HG02970 (cell line): ENCODE data around the gene DIPK1B.
"Not testable (repeated sequence)": the region's sequence is repeated elsewhere in the genome, so short reads cannot be mapped to it uniquely, and the experiment has no call there.

Experiments
- ATAC-seq: cut with Tn5 transposase; IDR thresholded peaks from one replicate; pipeline ENCODE4 v1.9.1; 2021; ENCODE audit warnings: mild to moderate bottlenecking, moderate library complexity, moderate number of reproducible peaks; ENCODE audit not compliant: unreplicated experiment, low FRiP score

DIPK1B gene

DNA sequence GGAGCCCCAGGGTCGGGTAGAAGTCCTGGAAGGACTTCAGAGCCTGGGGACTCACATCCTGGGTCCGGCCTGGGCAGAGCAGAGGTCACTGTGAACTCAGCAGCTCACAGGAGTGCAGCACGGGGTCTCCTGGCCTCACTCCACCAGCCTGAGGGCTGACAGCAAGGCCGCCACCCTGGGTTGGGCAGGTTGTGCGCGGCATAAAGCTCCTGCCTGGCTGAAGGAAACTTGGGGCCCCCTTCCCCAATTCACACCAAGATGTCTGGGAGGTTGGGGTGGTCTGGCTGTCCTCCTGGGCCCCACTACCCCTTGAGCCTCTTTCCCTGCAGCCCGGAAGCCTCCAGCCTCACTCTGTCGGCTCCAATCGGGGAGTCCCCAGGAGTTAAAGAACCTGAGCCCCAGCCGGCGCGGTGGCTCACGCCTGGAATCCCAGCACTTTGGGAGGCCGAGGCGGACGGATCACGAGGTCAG, 49.9 kb downstream of the DIPK1B start:
- no peak for ATAC-seq

DNA sequence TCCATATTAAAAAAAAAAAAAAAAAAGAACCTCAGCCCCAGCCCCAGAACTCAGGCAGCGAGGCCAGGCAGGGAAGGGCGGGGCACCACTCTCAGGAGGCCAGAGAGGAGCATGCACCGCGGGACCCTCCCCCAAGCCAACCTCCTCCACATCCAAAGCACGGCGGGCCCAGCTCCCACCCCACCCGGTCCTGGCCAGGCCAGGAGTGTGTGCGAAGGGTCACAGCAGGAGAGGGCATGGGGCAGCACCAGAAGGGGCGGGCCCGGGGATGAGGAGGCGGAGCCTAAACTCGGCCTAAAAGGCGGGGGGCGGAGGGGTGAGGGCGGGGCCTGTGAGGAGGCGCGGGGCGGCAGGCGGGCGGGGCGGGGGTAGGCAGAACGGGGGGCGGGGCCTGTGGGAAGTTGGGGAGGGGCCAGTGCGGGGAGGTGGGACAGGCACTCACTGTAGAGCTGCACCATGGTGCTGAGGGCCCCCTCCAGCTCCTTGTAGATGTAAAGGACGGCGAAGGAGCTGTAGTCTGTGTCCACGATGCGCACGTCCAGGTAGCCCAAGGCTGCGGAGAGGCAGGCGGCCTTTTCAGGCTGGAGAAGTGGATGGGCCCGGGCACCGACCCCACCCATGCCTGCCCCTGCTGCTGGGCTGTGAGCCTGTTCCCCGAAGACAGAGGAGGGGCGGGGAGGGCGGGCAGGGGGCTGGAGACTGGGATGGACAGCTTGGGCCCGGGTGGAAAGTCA, 50.7 kb downstream of the DIPK1B start:
- no peak for ATAC-seq

DNA sequence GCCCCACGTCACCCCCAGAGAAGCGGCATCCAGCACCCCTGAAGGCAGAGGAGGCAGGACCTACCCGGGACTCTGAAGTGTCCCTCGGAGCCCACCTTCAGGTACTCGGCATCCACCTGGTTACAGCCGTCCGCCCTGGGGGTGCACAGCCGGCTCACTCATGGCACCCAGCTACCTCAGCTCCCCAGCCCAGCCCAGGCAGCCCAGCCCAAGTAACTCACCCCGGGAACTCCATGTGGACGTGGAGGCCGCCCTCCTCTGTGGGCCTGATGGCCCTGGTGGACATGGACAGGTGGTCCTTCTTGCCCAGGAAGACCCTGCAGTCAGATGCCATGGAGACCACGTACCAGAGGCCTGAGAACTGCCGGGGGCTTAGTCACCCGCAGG, 51.3 kb downstream of the DIPK1B start:
- no peak for ATAC-seq

DNA sequence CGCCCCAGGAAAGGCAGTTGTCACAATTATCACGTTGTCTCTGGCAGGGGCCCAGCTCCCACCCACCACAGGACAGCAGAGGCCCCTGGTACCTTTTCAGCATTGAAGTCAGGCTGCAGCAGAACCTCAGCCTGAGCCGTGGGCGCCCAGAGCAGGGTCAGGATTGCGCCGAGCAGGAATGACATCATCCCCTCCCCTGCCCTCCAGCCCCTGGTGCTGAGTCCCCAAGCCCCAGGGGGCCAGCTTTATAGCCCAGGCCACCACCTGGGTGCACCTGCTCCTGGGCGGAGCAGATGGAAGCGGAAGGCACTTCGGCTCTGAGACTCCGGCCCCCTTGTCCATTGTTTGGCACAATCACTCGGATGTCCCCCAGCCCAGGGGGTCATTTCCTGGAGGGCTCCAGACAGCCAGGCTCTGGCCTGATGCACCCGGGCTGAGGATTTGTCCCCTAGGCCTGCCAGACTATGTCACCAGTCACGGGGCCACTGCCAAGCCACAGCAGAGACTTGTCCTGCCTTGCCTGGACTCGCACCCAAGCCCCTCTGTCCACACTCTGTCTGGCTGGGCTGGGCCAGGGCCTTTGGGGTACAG, 52.0 kb downstream of the DIPK1B start, which contains the start of gene LCN15:
LCN15 (minus strand) TSS at position 218 of the 591 bp plus-strand sequence; CDS start at position 188, 30 bp downstream.
- no peak for ATAC-seq

DNA sequence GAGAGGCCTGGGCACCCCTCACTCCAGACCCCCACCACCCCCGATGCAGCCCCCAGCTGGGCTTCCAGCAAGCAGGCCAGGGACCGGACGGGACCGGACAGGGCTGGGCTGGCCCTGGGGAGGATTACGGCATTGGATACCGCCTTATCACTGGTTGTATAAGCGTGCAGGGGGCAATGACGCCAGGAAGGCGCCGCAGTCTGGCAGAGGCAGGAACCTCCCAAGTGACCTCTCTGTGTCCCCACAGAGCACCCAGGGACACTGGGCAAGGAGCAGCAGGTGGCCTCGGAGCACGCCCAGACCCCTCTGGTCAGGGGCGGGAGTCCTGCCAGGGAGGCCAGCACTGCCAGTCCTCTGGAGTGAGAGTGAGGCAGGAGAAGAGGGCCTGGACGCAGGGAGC, 52.7 kb downstream of the DIPK1B start:
- ATAC-seq = no peak

DNA sequence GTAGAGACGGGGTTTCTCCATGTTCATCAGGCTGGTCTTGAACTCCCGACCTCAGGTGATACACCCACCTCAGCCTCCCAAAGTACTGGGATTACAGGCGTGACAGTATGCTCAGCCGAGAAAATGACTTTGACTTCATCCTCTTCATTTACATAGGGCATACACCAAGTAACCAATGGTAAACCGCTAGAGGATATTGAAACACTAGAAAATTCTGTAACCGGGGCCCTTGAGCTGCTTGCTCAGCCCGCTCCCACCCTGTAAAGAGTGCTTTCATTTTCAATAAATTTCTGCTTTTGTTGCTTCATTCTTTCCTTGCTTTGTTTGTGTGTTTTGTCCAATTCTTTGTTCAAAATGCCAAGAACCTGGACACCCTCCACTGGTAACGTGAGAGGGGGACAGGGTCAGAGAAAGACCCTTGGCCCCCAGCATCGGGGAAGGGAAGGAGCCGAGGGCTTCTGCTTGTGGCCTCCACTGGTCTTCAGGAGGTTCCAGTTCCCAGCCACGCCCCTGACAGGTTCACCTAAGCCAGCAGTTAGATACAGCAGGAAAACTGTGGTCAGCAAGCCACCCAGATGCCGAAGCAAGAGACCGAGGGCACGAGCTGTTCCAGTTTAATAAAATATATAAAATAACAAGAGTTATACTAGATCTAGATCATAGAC, 53.5 kb downstream of the DIPK1B start:
- not testable (repeated sequence) for ATAC-seq

DNA sequence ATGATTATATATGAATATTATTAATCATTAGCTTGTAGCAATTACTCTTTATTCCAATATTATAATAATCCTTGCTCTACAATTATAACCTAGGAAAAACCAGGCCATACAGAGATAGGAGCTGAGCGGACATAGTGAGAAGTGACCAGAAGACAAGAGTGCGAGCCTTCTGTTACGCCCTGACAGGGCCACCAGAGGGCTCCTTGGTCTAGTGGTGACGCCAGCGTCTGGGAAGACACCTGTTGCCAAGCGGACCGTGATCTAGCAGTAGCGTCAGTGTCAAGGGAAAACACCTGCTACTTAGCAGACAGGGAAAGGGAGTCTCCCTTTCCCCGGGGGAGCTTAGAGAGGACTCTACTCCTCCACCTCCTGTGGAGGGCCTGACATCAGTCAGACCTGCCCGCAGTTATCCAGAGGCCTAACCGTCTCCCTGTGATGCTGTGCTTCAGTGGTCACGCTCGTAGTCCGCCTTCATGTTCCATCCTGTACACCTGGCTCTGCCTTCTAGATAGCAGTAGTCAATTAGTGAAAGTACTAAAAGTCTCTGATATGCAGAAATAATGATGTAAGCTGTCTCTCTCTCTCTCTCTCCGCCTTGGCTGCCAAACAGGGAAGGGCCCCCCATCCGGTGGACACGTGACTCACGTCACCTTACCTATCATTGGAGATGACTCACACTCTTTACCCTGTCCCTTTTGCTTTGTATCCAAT, 54.2 kb downstream of the DIPK1B start:
- ATAC-seq = not testable (repeated sequence)

DNA sequence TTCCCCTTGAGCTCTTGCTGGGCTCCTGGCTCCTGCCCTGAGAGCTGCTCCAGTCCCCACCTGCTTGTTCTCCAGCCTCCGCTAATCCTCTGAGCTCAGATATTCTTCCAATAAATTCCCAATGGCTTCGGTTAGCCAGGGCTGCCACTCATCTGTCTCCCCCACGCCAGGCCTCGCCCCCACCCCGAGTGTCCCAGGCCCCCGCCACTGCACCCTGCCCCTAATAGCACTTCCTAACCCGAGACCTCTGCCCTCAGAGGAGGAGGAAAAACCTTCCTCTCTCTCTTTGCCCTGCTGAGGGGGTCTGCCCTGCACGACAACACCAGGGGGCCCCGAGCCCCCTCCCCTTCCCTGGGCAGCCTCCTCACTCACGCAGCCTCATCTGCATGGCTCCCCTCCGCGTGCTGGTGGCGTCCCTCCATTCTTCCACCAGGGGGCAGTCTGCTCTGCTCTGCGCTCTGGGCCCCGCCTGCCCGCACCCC, 57.4 kb downstream of the DIPK1B start:
- no peak for ATAC-seq

DNA sequence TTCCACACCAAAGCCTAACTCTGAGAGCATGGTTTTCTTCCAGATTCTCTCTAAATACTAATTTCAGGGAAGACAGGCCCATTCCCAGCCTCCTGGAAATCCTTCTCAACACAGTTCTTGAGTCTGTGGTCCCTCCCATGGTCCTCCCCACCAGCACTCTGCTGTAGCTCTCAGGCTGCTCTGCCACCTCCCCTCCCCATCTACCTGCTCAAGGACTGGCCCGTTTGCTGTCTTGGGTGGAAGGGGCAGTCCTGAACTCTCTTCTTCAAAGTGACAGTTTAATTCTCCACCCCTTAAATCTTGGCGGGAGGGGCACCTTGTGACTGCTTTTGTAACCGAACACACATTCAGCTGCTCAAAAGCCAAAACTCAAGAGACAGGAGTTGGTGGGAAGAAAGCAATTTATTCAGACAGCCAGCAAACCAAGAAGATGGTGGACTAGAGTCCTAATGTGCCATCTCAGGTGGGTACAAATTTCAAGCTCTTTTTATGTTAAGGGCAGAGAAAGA, 59.6 kb downstream of the DIPK1B start:
- ATAC-seq = no peak

DNA sequence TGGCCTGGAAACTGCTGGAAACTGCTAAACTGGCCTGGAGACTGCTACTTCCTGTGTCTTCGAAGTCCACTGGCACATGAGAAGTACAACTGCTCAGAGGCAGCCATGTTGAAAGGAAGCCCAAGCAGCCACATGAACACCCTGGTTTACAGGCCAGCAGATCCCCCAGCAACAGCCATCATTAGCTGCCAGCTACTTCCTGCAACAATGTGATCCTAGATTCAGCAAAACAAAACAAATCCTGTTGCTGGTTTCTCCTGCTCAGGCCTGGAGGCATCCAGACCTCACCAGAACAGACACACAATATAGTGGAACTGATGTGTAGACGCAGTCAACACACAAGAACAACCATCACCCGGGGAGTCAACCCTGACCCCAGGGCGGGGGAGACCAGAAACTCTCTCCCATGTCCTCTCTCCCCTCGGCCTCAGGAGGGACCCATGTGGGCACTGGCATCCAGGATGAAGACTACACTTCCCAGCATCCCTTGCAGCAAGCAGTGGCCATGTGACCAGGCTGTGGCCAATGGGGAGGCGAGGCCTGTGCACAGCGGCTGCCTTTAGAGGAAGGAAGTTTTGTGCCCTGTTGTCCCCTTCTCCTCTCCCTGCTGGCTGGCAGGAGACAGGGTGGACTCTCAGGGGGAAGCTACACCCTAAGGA, 61.1 kb downstream of the DIPK1B start:
- ATAC-seq = no peak
